Fibroblast of lung (primary cell): ENCODE measurements around the gene DCD.

Experiments
- CTCF ChIP-seq, 2 donors: IDR thresholded peaks in 1 of 2; conservative IDR thresholded peaks in 1 of 2; 1 replicate in 1 of 2; 2 replicates in 1 of 2; pipeline ENCODE4 v1.5.1; 2011 to 2012; ENCODE audit warnings: low read length in 2 of 2, control low read depth in 1 of 2, inconsistent platforms in 1 of 2, low read depth in 1 of 2, mild to moderate bottlenecking in 1 of 2
- EZH2 ChIP-seq: IDR thresholded peaks from 2 replicates; pipeline ENCODE4 v1.5.1; 2012; ENCODE audit warnings: low read length, control low read depth, mild to moderate bottlenecking; ENCODE audit errors: missing control alignments

- TF ChIP-seq CTCF (conservative IDR thresholded peaks at IDR 0.05 in 1 of 2, IDR thresholded peaks at IDR 0.05 in 1 of 2; ENCODE audit: low read depth in 1 of 2, low read length in 2 of 2) (no peak), EZH2 (no peak)
These were observed 44.3 kb downstream of the DCD start for GRCh38 chr12:54603872-54604271.
